BJ (cell line): Measurements from ENCODE around the gene FMN2. TPM values are rescaled to one million over a fixed set of nuclear protein-coding genes. Genes with fewer than 3 reads are reported as not detected.

ENCODE experiments used
- CTCF ChIA-PET: fragments of 350-600 bp; formaldehyde crosslinking; extraction: SDS; loops from one replicate; lab custom pipeline; 2021; ENCODE audit warnings: antibody characterized with exemption, inconsistent platforms; lab: Yijun Ruan, JAX
- POLR2A ChIA-PET: fragments of 300-600 bp; sonication (Branson Sonifier 250); formaldehyde crosslinking; extraction: SDS; loops from one replicate; lab custom pipeline; 2021; ENCODE audit warnings: antibody characterized with exemption; lab: Charles Lee
- DNase-seq: peaks from one replicate; pipeline ENCODE4 v3.0.0-alpha.2; 2011; ENCODE audit warnings: low read depth
- H3K27me3 ChIP-seq: 2 replicates; pipeline ENCODE4 v1.6.0; 2011; ENCODE audit warnings: low read length; ENCODE audit not compliant: control insufficient read depth, insufficient read depth
- H3K36me3 ChIP-seq: 2 replicates; pipeline ENCODE4 v1.5.1; 2011; ENCODE audit warnings: low read length; ENCODE audit not compliant: control insufficient read depth, insufficient read depth
- H3K4me3 ChIP-seq: 2 replicates; pipeline ENCODE4 v1.5.1; 2011; ENCODE audit warnings: low read depth, mild to moderate bottlenecking, control low read depth, low read length
- polyA plus RNA-seq: library from polyadenylated mRNA; depleted of rRNA; stranded (reverse); fragments of >200 nt; gene quantifications from 2 replicates; pipeline ENCODE4 v1.2.3, GENCODE V29; 2011
- TF ChIP-seq, protein P1 (sequence below): IDR thresholded peaks from 2 replicates; pipeline ENCODE4 v1.5.1; 2011; ENCODE audit warnings: low read depth, mild to moderate bottlenecking, control low read depth, inconsistent platforms, low read length, moderate library complexity; ENCODE audit not compliant: insufficient read depth

Gene FMN2
- polyA plus RNA-seq, 1 experiment = 14.6 TPM

DNA sequence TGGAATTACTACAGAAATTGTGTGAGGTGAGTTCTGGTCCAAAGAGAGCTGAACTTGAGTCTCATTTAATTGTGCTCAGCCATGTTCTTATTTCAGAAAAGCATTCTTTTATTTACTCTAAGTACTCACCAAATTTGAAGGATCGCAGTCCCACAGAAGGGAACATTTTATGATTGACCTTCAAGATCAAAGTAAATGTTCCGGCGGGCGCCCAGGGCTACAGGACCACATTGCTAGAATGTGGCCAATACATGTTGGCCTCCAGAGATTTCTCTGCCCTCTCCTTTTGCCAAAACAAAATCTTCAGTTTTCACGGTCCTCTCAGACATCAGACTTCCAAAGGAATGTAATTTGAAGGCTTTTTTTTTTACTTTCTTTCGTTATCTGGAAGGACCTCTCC, 237.8 kb downstream of the FMN2 start:
- Histone ChIP-seq H3K4me3 (no peak overlapping the region), H3K27me3 (no peaks in the 10 kb centered on the region), H3K36me3 (peaks cover 3% of the 10 kb centered on the region)
- TF ChIP-seq, protein P1, sequence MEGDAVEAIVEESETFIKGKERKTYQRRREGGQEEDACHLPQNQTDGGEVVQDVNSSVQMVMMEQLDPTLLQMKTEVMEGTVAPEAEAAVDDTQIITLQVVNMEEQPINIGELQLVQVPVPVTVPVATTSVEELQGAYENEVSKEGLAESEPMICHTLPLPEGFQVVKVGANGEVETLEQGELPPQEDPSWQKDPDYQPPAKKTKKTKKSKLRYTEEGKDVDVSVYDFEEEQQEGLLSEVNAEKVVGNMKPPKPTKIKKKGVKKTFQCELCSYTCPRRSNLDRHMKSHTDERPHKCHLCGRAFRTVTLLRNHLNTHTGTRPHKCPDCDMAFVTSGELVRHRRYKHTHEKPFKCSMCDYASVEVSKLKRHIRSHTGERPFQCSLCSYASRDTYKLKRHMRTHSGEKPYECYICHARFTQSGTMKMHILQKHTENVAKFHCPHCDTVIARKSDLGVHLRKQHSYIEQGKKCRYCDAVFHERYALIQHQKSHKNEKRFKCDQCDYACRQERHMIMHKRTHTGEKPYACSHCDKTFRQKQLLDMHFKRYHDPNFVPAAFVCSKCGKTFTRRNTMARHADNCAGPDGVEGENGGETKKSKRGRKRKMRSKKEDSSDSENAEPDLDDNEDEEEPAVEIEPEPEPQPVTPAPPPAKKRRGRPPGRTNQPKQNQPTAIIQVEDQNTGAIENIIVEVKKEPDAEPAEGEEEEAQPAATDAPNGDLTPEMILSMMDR = no peak
- POLR2A ChIA-PET = no interaction called here
- DNase-seq = no peak
- CTCF ChIA-PET = no interaction called here

DNA sequence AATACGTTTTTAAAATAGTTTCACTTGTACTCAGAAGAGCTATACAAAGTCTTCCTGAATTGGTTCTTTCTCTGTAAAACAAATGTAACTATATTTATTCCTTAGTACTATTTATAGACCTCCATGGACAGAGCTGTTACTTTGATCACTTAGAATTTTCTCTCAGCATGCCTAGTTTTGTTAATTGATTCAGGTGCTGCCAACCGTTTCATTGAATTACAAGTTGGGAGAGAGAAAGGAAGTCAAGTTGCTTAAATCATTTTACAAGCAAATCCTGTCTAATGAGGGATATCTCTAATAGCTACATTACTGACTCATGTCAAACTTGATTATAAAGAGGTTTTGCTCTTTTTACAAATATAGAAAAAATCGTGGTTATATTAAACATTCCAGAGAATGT, 241.0 kb downstream of the FMN2 start:
- no peak for DNase-seq
- ChIA-PET POLR2A (no interaction called here), CTCF (interaction anchor here (0.7 kb wide), 1 partner anchor 429 kb away, joined by 3 read pairs; no protein-coding TSS in a partner anchor)
- Histone ChIP-seq H3K4me3 (no peak overlapping the region), H3K27me3 (no peaks in the 10 kb centered on the region), H3K36me3 (peaks cover 3% of the 10 kb centered on the region)
- TF ChIP-seq, protein P1 = no peak

DNA sequence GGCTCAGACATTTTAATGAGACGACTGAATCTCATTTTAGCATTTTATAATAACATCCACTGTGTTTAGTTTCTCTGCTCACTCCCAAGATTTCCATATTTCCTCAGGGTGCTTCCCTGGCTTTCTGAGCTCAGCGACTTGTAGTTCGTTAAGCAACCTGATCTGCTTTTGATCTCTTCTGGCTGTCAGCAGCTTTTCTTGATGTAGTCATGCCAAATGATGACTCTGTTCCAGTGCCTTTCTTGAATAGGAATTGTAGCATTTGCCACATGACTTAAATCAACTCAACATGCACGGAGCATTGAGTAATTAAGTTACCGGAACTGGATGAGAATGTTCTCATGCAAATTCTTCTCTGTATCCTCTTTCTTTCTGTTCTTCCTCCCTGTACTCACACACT, 246.1 kb downstream of the FMN2 start:
- CTCF ChIA-PET = no interaction called here

DNA sequence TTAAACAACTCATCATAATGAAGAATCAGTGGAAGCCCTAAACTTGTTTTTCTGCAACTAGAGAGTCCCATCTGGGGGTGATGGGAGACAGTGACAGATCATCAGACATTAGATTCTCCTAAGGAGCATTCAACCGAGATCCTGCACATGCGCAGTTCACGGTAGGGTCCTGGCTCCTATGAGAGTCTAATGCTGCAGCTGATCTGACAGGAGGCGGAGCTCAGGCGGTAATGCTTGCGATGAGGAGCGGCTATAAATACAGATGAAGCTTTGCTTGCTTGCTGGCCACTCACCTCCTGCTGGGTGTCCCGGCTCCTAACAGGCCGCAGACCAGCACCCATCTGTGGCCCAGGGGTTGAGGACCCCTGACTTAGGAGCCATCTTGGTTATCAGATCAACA, 247.2 kb downstream of the FMN2 start:
- peaks cover 2% of the 10 kb centered on the region; the same call in 1 of the 2 replicates for H3K36me3 ChIP-seq
- no peak overlapping the region for H3K4me3 ChIP-seq
- DNase-seq = no peak
- ChIA-PET CTCF (no interaction called here), POLR2A (interaction anchor here (0.6 kb wide), 1 partner anchor 252 kb away, joined by 5 read pairs; no protein-coding TSS in a partner anchor)
- TF ChIP-seq, protein P1 = no peak
- H3K27me3 ChIP-seq = no peaks in the 10 kb centered on the region

More for the DNA sequence above, 246.1 kb downstream of the FMN2 start:
- DNase-seq = peak; percentile 91
- no peak overlapping the region for H3K4me3 ChIP-seq
- no peaks in the 10 kb centered on the region for H3K27me3 ChIP-seq
- TF ChIP-seq, protein P1 = no peak
- H3K36me3 ChIP-seq = peaks cover 2% of the 10 kb centered on the region; the same call in 1 of the 2 replicates
- POLR2A ChIA-PET = no interaction called here

DNA sequence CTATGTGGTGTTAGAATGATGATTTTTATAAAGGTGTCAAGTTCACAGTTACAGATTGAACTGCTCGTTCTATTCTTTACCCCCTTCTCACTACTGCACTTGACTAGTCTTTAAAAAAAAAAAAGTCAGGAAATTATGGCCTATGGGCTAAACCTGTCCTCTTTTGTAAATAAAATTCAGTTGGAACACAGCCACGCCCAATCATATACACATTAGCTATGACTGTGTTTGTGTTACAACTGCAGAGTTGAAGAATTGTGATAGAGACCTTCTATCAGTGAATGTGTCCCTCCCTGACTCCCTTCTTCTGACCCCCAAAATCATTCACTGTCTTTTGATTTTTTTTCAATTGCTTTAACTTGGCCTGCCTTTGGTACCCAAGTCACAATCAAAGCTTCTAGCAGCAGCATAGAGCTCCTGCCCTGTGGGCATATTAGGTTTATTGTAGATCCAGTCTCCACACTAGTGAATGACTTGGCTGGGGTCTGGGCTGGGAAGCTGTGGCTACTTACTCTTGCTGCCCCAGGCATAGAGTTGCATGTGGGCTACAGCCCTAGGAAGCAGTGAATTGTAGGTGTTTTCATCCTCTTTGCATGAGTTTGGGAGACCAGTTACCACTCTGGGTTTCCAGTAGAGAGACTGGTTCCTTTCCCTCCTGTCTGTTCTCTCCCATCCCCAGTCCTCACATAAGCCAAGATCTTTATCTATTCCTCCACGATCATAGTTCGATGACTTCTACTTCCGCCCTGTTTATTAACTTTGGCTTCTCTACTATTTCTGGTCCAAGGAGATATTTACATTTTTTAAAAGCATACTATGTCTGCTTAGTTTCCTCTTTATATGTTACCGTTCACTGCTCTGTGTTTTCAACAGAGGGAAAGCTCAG, 249.9 kb downstream of the FMN2 start:
- DNase-seq = no peak
- TF ChIP-seq, protein P1 = no peak
- POLR2A ChIA-PET = no interaction called here
- Histone ChIP-seq H3K36me3 (peaks cover 2% of the 10 kb centered on the region; the same call in 1 of the 2 replicates), H3K27me3 (no peaks in the 10 kb centered on the region), H3K4me3 (no peak overlapping the region)
- CTCF ChIA-PET = interaction anchor here (0.6 kb wide), 1 partner anchor 89 kb away, joined by 4 read pairs; no protein-coding TSS in a partner anchor
